Stomach (tissue), 4 donors: ENCODE measurements around the gene CEBPB.

Source experiments
- POLR2A ChIP-seq, 4 donors: fragments of 450-650 bp; IDR thresholded peaks; one replicate each; pipeline ENCODE4 v1.6.1; 2016; ENCODE audit warnings: antibody characterized with exemption in 4 of 4, control low read depth in 2 of 4, mild to moderate bottlenecking in 1 of 4, moderate library complexity in 1 of 4
- TF ChIP-seq, protein P1 (sequence below), 7 experiments: fragments of 450-650 bp in 4 of 7; fragments of 200-600 bp in 3 of 7; sonication (generic) in 3 of 7; IDR thresholded peaks; one replicate each; pipeline ENCODE4 v1.5.1; 2016 to 2019; ENCODE audit warnings: antibody characterized with exemption in 7 of 7, control low read depth in 2 of 7, mild to moderate bottlenecking in 1 of 7

DNA sequence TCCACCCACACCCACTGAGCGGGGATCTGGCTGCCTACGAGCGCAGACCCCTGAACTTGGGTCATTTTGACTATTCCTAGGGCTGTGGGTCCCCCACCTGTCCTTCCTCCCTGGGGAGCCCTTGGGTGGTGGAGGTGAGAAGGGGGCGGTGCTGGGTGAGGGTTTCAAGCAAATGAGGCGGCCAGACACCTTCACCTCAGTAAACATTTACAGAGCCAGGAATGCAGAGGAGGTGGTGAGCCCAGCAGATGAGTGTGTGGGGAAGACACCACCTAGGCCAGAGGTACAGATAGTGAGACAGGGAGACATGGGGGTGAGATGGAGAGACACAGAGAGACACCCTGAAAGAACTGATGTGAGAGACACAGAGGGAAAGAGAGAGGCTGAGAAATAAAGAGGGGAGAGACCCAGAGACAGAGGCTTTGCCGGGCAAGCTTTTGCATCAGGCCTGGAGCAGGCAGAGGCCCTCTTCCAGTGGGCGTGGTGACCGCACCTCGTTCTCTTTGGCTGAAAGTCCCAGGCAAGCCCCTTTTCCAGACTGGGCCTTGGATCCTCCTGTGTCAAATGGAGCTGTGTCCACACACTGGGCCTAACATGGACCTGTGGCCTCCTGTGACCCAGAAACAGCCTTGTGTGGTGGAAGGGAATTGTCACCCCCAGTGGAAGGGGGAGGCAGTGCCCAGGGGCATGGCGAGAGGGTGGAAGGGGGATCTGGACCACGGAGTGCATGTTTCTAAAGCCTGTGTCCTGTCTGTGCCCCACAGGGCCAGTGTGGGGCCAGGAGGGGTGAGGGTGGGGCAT, 29.7 kb downstream of the CEBPB start:
- TF ChIP-seq, protein P1, sequence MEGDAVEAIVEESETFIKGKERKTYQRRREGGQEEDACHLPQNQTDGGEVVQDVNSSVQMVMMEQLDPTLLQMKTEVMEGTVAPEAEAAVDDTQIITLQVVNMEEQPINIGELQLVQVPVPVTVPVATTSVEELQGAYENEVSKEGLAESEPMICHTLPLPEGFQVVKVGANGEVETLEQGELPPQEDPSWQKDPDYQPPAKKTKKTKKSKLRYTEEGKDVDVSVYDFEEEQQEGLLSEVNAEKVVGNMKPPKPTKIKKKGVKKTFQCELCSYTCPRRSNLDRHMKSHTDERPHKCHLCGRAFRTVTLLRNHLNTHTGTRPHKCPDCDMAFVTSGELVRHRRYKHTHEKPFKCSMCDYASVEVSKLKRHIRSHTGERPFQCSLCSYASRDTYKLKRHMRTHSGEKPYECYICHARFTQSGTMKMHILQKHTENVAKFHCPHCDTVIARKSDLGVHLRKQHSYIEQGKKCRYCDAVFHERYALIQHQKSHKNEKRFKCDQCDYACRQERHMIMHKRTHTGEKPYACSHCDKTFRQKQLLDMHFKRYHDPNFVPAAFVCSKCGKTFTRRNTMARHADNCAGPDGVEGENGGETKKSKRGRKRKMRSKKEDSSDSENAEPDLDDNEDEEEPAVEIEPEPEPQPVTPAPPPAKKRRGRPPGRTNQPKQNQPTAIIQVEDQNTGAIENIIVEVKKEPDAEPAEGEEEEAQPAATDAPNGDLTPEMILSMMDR (IDR thresholded peaks at IDR 0.05), result no peak
- no peak for TF ChIP-seq POLR2A (IDR thresholded peaks at IDR 0.05)
